Measurements from ENCODE around the gene SCYGR3. TPM values are rescaled to one million over a fixed set of nuclear protein-coding genes. Genes with fewer than 3 reads are reported as not detected.

The SCYGR3 gene
- total and polyA plus RNA-seq, 2 of the 8 experiments (the other 6 are each of a cell fraction or from before 2014, with no cell fraction given), result not detected

- TF ChIP-seq CTCF (IDR thresholded peaks at IDR 0.05; ENCODE audit: control extremely low read depth in 1 of 3, insufficient read depth in 1 of 3, low read depth in 1 of 3, low read length in 3 of 3) (no peak), RNF2 (IDR thresholded peaks at IDR 0.05; ENCODE audit: borderline replicate concordance, low read depth, low read length, missing control alignments, poor library complexity, severe bottlenecking) (no peak), PHF8 (conservative IDR thresholded peaks at IDR 0.05; ENCODE audit: low read depth, low read length) (no peak), CHD1 (IDR thresholded peaks at IDR 0.05; ENCODE audit: low read depth, low read length) (no peak), SAP30 (IDR thresholded peaks at IDR 0.05; ENCODE audit: insufficient read depth, insufficient replicate concordance, low read length) (no peak), BCL11A (IDR thresholded peaks at IDR 0.05; ENCODE audit: low read depth in 2 of 2, low read length in 2 of 2) (no peak), EZH2 (IDR thresholded peaks at IDR 0.05; ENCODE audit: low read depth, low read length, severe bottlenecking) (no peak)
Observed at GRCh38 chr2:227617316-227618230, 2.9 kb upstream of the SCYGR3 start, which contains the start of gene SCYGR4 (continued).
